ENCODE results near the gene RND2.

DNA sequence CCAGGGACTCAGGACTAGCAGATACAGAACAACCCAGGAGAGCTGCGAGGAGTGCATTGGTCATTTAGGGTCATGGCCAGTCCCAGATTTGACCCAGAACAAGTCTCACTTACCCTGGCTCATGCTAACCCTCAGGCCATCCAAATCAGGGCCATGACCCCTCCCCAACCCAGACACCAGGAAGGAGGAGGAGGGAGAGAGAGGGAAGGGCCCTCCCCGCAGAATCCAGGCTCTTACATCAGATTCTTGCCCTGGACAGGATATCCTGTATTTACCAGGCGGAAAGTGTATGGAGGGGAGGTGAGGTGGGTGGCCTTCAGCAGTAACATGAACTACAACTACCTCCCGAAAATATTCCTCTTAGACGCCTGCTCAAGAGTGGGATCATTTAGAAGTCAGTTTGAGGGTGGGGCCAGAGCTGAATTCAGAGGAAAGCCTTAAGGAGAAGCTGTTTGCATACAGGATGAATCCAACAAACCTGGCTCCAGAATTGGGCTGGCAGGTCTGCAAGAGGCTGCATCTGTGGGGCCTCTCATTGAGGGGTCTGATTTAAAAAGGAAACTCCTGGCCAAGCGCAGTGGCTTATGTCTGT, 4.9 kb upstream of the RND2 start:
- TF ChIP-seq, protein P1, sequence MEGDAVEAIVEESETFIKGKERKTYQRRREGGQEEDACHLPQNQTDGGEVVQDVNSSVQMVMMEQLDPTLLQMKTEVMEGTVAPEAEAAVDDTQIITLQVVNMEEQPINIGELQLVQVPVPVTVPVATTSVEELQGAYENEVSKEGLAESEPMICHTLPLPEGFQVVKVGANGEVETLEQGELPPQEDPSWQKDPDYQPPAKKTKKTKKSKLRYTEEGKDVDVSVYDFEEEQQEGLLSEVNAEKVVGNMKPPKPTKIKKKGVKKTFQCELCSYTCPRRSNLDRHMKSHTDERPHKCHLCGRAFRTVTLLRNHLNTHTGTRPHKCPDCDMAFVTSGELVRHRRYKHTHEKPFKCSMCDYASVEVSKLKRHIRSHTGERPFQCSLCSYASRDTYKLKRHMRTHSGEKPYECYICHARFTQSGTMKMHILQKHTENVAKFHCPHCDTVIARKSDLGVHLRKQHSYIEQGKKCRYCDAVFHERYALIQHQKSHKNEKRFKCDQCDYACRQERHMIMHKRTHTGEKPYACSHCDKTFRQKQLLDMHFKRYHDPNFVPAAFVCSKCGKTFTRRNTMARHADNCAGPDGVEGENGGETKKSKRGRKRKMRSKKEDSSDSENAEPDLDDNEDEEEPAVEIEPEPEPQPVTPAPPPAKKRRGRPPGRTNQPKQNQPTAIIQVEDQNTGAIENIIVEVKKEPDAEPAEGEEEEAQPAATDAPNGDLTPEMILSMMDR (conservative IDR thresholded peaks at IDR 0.05 in 1 of 2, IDR thresholded peaks at IDR 0.05 in 1 of 2; ENCODE audit: low read depth in 1 of 2, low read length in 2 of 2): no peak
- TF ChIP-seq EZH2 (IDR thresholded peaks at IDR 0.05; ENCODE audit: low read length, missing control alignments): no peak
